ENCODE results near the gene UBE2L3. TPM values are rescaled to one million over a fixed set of nuclear protein-coding genes. Genes with fewer than 3 reads are reported as not detected.

UBE2L3 gene
- total and polyA plus RNA-seq, 2 of the 13 experiments (the other 11 are each of a cell fraction or from before 2014, with no cell fraction given) = 30.2 to 58.1 TPM

- TF ChIP-seq RFXANK (CRISPR knock-in tag; IDR thresholded peaks at IDR 0.05) = no peak
- TF ChIP-seq MEIS2 (CRISPR knock-in tag; IDR thresholded peaks at IDR 0.05) = peak; percentile 14; the same call in 1 of the 2 replicates
- TF ChIP-seq SRSF4 (IDR thresholded peaks at IDR 0.05; ENCODE audit: low read depth, low read length, poor library complexity, severe bottlenecking) = no peak
- no peak for TF ChIP-seq ZNF354B (CRISPR knock-in tag; IDR thresholded peaks at IDR 0.05)
- TF ChIP-seq CHD4 (IDR thresholded peaks at IDR 0.05; ENCODE audit: borderline replicate concordance, low read length) = no peak
- no peak for TF ChIP-seq ATM (IDR thresholded peaks at IDR 0.05; ENCODE audit: borderline replicate concordance)
- no peak for TF ChIP-seq ZBTB38 (CRISPR knock-in tag; IDR thresholded peaks at IDR 0.05)
- TF ChIP-seq ZFP36 (IDR thresholded peaks at IDR 0.05; ENCODE audit: borderline replicate concordance, low read depth, low read length, partially characterized antibody) = no peak
- peak; percentile 89; the same call in 1 of the 2 replicates for TF ChIP-seq ZNF800 (CRISPR knock-in tag; IDR thresholded peaks at IDR 0.05)
- no peak for TF ChIP-seq ZNF333 (CRISPR knock-in tag; IDR thresholded peaks at IDR 0.05; ENCODE audit: borderline replicate concordance)
- TF ChIP-seq KDM4B (CRISPR knock-in tag; IDR thresholded peaks at IDR 0.05) = peak; percentile 51; the same call in 1 of the 2 replicates
- TF ChIP-seq ZFP36L1 (CRISPR knock-in tag; IDR thresholded peaks at IDR 0.05) = no peak
- no peak for TF ChIP-seq ZNF24 (IDR thresholded peaks at IDR 0.05)
- TF ChIP-seq ZSCAN29 (CRISPR knock-in tag; conservative IDR thresholded peaks at IDR 0.05) = no peak
- TF ChIP-seq BRD4 (CRISPR knock-in tag; IDR thresholded peaks at IDR 0.05) = no peak; the same call in 1 of the 2 replicates
- no peak for TF ChIP-seq ATF2 (CRISPR knock-in tag; IDR thresholded peaks at IDR 0.05)
- no peak; the same call in 1 of the 2 replicates for TF ChIP-seq PPARG (CRISPR knock-in tag; conservative IDR thresholded peaks at IDR 0.05)
- 0 out of 2 replicates have a peak, but pooled peaks have one; percentile 14 for TF ChIP-seq SMYD3 (CRISPR knock-in tag; IDR thresholded peaks at IDR 0.05)
- no peak for TF ChIP-seq MBNL3 (CRISPR knock-in tag; conservative IDR thresholded peaks at IDR 0.05)
- no peak for TF ChIP-seq ATF6 (CRISPR knock-in tag; conservative IDR thresholded peaks at IDR 0.05)
- TF ChIP-seq BCL3 (CRISPR knock-in tag; IDR thresholded peaks at IDR 0.05) = peak; percentile 84; the same call in 1 of the 2 replicates
- TF ChIP-seq ZNF180 (CRISPR knock-in tag; IDR thresholded peaks at IDR 0.05; ENCODE audit: borderline replicate concordance, low read depth) = no peak
- no peak for TF ChIP-seq NR2F6 (IDR thresholded peaks at IDR 0.05)
- TF ChIP-seq NR2F6 (CRISPR knock-in tag; IDR thresholded peaks at IDR 0.05) = peak; percentile 53
- no peak for TF ChIP-seq PTBP1 (IDR thresholded peaks at IDR 0.05; ENCODE audit: low read depth, low read length, poor library complexity, severe bottlenecking)
- TF ChIP-seq SUZ12 (IDR thresholded peaks at IDR 0.05; ENCODE audit: low read depth, low read length) = no peak
Measured at GRCh38 chr22:21657360-21658032, 90.0 kb downstream of the UBE2L3 start (continued).
